CD4-positive, alpha-beta T cell treated with Interleukin-15 for 4 hours (primary cell): ENCODE measurements around the gene MTCH1.

Experiments used
- DNase-seq: peaks from one replicate; pipeline ENCODE4 v3.0.0-alpha.2; 2020; ENCODE audit warnings: low spot score

MTCH1 gene

DNA sequence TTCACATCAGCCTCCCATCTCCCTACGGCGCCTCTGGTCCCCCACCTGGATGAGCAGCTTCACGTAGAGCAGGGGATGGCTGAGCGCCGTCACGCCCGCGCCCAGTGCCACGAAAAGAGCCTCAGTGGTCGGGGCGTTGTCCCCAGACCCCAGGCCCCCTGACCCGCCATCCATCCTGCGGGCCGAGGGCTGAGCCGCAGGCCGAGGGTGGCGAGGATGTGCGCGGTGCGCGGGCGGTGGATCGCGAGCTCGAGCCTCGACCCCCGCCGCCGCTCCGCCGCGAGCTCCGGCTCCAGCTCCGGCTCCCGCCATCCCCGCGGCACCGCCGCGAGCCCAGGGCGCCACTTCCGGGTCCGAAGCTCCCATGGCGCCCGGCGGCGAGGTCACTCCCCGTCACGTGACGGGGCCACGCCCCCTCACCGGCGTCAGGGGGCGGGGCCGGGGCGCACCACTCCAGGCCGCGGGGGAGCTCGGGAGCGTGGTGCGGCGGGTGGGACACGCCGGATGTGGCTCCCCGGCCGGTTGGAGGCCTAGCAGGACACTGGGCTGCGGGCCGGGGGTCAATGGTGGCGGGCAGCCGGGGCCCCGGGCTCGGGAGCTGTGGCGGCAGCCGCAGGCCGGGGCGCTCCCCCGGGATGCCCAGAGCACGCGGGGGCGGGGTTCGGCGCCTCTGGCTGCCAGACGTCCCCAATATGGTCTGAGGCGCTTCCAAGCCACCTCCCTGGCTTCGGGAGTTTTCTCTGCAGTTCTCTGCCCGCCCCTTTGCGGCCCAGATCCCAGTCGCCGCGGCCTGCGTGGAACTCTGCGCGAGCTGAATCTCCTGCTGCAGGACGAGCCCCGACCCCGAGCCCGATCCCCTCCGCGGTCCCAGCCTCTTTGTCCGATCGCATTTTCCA, at the start of gene MTCH1:
Gene MTCH1 (minus strand): TSS at position 389 of the 896 bp plus-strand sequence. CDS start 23 bp downstream, at position 366.
- peak; percentile 86 for DNase-seq

GRCh38 chr6:37033819-37034795, 48.1 kb upstream of the MTCH1 start:
- DNase-seq = no peak

GRCh38 chr6:37033255-37033654, 47.3 kb upstream of the MTCH1 start:
- peak; percentile 42 for DNase-seq

DNA sequence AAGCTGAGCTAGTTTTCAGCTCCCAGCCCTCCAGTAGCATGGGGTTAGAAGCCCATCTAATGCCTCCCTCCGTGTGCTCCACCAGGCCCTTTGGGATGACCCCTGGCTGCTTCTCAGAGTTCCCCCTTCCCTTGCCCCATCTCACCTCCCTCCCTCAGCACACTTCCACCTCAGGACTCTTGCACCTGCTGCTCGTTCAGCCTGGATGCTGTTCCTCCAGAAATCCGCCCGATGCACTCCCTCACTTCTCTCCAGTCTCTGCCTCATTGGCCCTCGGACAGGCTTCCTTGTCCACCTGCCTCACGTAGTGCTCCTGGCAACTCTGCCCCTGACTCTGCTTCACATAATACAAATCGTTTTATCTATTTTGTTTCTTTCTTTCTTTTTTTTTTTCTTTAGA, 46.2 kb upstream of the MTCH1 start:
- no peak for DNase-seq

DNA sequence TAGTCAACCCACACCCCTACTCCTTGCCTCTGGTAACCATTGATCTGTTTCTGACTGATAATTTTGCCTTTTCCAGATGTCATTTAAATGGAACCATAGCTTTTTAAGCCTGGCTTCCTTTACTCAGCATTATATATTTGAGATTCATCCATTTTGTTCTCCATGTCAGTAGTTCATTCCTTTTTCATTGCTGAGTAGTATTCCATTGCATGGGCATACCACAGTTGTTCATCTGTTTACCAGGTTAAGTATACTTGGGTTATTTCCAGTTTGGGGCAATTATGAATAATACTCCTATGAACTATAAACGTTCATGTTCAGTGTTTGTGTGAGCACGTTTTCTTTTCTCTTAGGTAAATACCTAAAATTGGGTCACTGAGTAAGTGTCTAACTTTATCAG, 44.6 kb upstream of the MTCH1 start:
- no peak for DNase-seq

- DNase-seq = peak; percentile 55
Observed at GRCh38 chr6:37029249-37029971, 43.4 kb upstream of the MTCH1 start.

GRCh38 chr6:37027811-37028469, 41.9 kb upstream of the MTCH1 start:
- no peak for DNase-seq

GRCh38 chr6:37027036-37027720, 41.2 kb upstream of the MTCH1 start:
- DNase-seq = no peak

- no peak for DNase-seq
Observed at GRCh38 chr6:37025621-37026466, 39.8 kb upstream of the MTCH1 start.

DNA sequence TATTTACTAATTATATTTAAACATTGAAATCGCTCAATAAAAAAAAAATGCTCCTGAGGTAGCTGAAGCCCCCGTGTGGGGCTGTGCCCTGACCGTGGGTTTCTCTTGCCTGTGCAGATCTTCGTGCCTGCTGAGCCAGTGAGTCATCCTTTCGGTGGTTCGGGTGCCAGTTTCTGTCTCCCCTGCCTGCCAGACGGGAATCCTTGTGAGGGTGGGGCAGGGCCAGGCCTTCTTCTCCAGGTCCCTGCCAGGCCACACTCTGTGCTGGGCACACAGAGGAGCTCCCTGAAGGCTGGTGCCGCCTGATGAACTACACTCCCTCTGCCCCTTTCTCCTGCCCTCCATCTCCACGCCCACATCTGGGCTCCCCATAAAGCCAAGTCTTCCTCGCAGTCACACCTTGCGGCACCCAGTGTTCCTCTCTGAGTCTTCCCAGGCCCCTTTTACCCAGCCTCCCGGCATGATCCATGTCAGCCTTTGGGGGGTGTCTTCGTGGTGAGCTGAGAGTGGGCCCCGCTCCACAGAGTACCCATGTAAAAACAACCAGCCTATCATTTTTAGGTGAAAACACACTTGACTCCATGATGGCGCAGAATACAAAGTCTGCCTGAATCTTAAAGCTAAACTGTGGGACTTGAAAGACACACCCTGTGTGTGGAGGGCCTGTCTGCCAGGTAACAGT, 38.8 kb upstream of the MTCH1 start:
- peak; percentile 47 for DNase-seq

DNA sequence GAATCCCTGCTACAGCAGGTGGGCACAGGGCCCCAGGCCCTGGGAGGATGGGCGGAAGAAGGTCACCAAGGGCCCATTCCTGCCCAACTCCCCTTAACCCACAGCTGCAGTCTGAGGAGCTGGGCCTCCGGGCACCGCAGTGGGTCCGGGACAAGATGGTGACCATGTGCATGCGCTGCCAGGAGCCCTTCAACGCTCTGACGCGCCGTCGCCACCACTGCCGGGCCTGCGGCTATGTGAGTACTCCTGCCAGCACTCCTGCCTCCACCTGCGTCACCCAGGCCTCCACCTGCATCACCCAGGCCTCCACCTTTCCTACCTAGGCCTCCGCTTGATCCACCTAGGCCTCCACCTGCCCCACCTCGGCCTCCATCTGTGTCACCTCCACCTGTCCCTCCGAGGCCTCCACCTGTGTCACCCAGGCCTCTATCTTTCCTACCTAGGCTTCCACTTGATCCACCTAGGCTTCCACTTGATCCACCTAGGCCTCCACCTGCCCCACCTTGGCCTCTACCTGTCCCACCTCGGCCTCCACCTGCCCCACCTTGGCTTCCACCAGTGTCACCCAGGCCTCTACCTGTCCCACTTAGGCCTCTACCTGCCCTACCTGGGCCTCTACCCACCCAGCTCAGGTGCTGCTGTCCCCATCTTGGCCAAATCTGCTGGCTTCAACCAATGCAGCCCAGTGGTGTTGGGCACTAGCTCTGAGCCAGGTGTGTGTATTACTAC, 36.3 kb upstream of the MTCH1 start:
- no peak for DNase-seq

DNA sequence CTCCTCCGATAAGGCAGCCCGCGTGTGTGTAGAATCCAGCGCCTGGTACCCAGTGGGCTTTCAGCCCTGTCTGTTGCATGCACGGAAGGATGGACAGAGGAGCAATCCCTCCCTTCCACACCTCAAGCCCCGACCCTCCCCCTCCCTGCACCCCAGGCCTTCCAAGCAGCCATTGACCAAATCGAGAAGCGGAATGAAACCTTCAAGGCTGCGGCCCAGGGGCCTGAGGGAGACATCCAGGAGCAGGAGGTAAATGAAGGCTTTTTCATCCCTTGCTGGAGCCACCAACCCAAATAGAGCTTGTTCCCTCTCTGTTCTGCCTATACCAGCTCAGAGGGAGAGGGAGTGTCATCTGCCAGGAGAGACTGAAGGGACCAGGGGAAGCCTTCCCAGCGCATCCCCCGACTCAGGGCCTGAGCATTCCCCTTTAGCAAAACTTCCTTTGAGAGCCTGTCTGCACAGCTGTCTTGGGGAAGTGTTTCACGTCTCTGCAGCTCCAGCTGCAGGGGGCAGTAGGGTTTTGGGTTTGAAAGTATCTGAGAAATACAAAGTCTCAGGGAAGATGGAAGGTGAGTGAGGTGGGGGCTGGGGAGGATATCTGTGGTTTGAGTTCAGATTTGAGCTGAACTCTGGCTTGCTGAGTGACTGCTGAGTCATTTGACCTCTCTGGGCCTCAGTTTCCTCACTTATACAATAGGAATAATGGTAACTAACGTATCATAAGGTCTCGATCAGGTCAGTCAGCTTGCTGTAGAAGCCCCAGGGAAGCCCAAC, 35.5 kb upstream of the MTCH1 start:
- peak; percentile 85 for DNase-seq

GRCh38 chr6:37020812-37021211, 34.8 kb upstream of the MTCH1 start:
- DNase-seq = no peak

- DNase-seq = no peak
Observed at GRCh38 chr6:37020381-37020780, 34.4 kb upstream of the MTCH1 start.

DNA sequence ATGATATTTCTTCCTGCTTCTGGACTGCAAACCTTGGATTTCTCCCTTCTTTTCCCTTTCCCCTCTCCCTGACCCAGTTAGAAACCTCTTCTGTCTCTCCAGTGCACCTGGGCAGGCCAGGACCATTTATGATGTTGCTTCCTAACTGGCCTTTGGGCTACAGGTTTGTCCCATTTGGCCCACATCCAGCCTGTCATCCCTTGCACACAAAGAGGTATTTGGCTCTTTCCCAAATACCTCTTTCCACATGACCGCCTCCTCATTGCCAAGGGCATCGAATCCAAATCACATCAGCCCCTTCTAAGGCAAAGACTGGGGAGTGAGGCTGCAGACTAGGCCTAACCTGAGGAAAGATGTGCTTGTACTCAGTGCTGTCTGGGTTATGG, 33.1 kb upstream of the MTCH1 start:
- no peak for DNase-seq

- peak; percentile 91 for DNase-seq
Observed at GRCh38 chr6:37018198-37019064, 32.4 kb upstream of the MTCH1 start.
